ENCODE results near the gene KRTAP1-5. TPM values are rescaled to one million over a fixed set of nuclear protein-coding genes. Genes with fewer than 3 reads are reported as not detected.

Gene KRTAP1-5
- polyA plus RNA-seq, 1 of the 3 experiments (the other 2 are of a cell fraction), result not detected

GRCh38 chr17:41029633-41030245 lies 2.7 kb upstream of the KRTAP1-5 start, which contains the start of gene KRTAP1-4:
TSS of gene KRTAP1-4 (minus strand) at chr17:41030195. CDS start at chr17:41030078, 117 bp downstream.
- Histone ChIP-seq H3K27me3 (ENCODE audit: insufficient read depth) (peaks cover 48% of the 10 kb centered on the region), H3K4me2 (no peak within 1 kb of the TSS), H3K79me2 (ENCODE audit: insufficient read depth) (no peaks in the 10 kb centered on the region), H3K4me1 (ENCODE audit: control insufficient read depth in 1 of 2, insufficient read depth in 2 of 2, low read depth in 1 of 2, low read length in 1 of 2) (no peaks in the 10 kb centered on the region), H3F3A (replicated peaks; ENCODE audit: insufficient read depth) (no peaks in the 10 kb centered on the region), H3K9ac (no peak within 1 kb of the TSS), H2AFZ (ENCODE audit: low read depth) (no peak within 1 kb of the TSS), H3K4me3 (ENCODE audit: low read depth in 2 of 2, low read length in 1 of 2) (no peak within 1 kb of the TSS), H3K9me2 (no peaks in the 10 kb centered on the region), H3K36me3 (replicated peaks in 1 of 2; ENCODE audit: control insufficient read depth in 1 of 2, insufficient read depth in 2 of 2, low read length in 1 of 2) (no peaks in the 10 kb centered on the region), H4K20me1 (ENCODE audit: insufficient read depth) (no peaks in the 10 kb centered on the region), H3K27ac (ENCODE audit: low read depth in 2 of 2, low read length in 1 of 2) (no peak within 1 kb of the TSS), H3K9me3 (no peaks in the 10 kb centered on the region)
- ChIA-PET POLR2A (no interaction called here), CTCF (interaction anchor here (0.8 to 1.6 kb wide), 2 partner anchors 227 to 299 kb away, joined by 3 to 4 read pairs; no protein-coding TSS in a partner anchor)
- WGBS (ENCODE audit: low lambda C conversion rate), result 5% methylated on average over 7 of the region's 12 CpGs
- no peak for DNase-seq
- no peak for TF ChIP-seq YY1 (IDR thresholded peaks at IDR 0.05; ENCODE audit: low read depth)
- no peak for TF ChIP-seq NRF1 (IDR thresholded peaks at IDR 0.05; ENCODE audit: low read depth, low read length)
- no peak for TF ChIP-seq TCF12 (IDR thresholded peaks at IDR 0.05)
- no peak for TF ChIP-seq TEAD4 (IDR thresholded peaks at IDR 0.05; ENCODE audit: borderline replicate concordance, insufficient read depth)
- TF ChIP-seq JUND (IDR thresholded peaks at IDR 0.05), result no peak
- no peak for TF ChIP-seq TAF1 (IDR thresholded peaks at IDR 0.05; ENCODE audit: borderline replicate concordance, low read depth, low read length)
- TF ChIP-seq POLR2AphosphoS5 (IDR thresholded peaks at IDR 0.05; ENCODE audit: low read depth, low read length), result no peak
- no peak for TF ChIP-seq FOXJ3 (CRISPR knock-in tag; IDR thresholded peaks at IDR 0.05)
- no peak for TF ChIP-seq FOSL2 (IDR thresholded peaks at IDR 0.05; ENCODE audit: borderline replicate concordance, low read depth)
- TF ChIP-seq, protein P1, sequence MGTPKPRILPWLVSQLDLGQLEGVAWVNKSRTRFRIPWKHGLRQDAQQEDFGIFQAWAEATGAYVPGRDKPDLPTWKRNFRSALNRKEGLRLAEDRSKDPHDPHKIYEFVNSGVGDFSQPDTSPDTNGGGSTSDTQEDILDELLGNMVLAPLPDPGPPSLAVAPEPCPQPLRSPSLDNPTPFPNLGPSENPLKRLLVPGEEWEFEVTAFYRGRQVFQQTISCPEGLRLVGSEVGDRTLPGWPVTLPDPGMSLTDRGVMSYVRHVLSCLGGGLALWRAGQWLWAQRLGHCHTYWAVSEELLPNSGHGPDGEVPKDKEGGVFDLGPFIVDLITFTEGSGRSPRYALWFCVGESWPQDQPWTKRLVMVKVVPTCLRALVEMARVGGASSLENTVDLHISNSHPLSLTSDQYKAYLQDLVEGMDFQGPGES (IDR thresholded peaks at IDR 0.05; ENCODE audit: low read depth, low read length), result no peak

GRCh38 chr17:41024697-41025096 lies 2.3 kb downstream of the KRTAP1-5 start:
- H3K9ac ChIP-seq, result no peak overlapping the region
- TF ChIP-seq SIN3A (IDR thresholded peaks at IDR 0.05; ENCODE audit: borderline replicate concordance, low read depth, low read length) (no peak), RFX5 (IDR thresholded peaks at IDR 0.05; ENCODE audit: low read length) (no peak), GABPA (IDR thresholded peaks at IDR 0.05; ENCODE audit: low read depth) (no peak), MXI1 (IDR thresholded peaks at IDR 0.05; ENCODE audit: low read depth, low read length) (no peak), CHD2 (IDR thresholded peaks at IDR 0.05; ENCODE audit: low read length, partially characterized antibody) (no peak), NRF1 (IDR thresholded peaks at IDR 0.05; ENCODE audit: low read depth, low read length) (no peak), REST (IDR thresholded peaks at IDR 0.05; ENCODE audit: low read depth, low read length) (no peak), POLR2AphosphoS5 (IDR thresholded peaks at IDR 0.05; ENCODE audit: low read depth, low read length) (no peak), RCOR1 (IDR thresholded peaks at IDR 0.05; ENCODE audit: low read length) (no peak), EZH2phosphoT487 (IDR thresholded peaks at IDR 0.05; ENCODE audit: borderline replicate concordance, low read depth) (no peak), PBX3 (IDR thresholded peaks at IDR 0.05) (no peak), NFIC (IDR thresholded peaks at IDR 0.05; ENCODE audit: borderline replicate concordance) (no peak), RAD21 (IDR thresholded peaks at IDR 0.05; ENCODE audit: low read length) (no peak), SMC3 (IDR thresholded peaks at IDR 0.05; ENCODE audit: low read depth, low read length) (no peak), RXRA (IDR thresholded peaks at IDR 0.05; ENCODE audit: borderline replicate concordance, low read depth) (no peak), JUND (IDR thresholded peaks at IDR 0.05) (no peak)
- TF ChIP-seq, protein P2, sequence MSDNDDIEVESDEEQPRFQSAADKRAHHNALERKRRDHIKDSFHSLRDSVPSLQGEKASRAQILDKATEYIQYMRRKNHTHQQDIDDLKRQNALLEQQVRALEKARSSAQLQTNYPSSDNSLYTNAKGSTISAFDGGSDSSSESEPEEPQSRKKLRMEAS (IDR thresholded peaks at IDR 0.05; ENCODE audit: low read depth), result no peak
- no peak for DNase-seq
- no peaks in the 10 kb centered on the region for H3K36me3 ChIP-seq (replicated peaks in 1 of 2; ENCODE audit: control insufficient read depth in 1 of 2, insufficient read depth in 2 of 2, low read length in 1 of 2)
- H3K27me3 ChIP-seq (ENCODE audit: insufficient read depth), result peaks cover 39% of the 10 kb centered on the region; the same call in 1 of the 2 replicates
- no peak overlapping the region for H3K4me3 ChIP-seq (ENCODE audit: low read depth in 2 of 2, low read length in 1 of 2)
- H3F3A ChIP-seq (replicated peaks; ENCODE audit: insufficient read depth), result no peaks in the 10 kb centered on the region
- H3K4me2 ChIP-seq, result no peak overlapping the region
- H3K4me1 ChIP-seq (ENCODE audit: control insufficient read depth in 1 of 2, insufficient read depth in 2 of 2, low read depth in 1 of 2, low read length in 1 of 2), result no peaks in the 10 kb centered on the region
- no peaks in the 10 kb centered on the region for H4K20me1 ChIP-seq (ENCODE audit: insufficient read depth)
- H2AFZ ChIP-seq (ENCODE audit: low read depth), result no peak overlapping the region
- ChIA-PET POLR2A (no interaction called here), CTCF (no interaction called here)
- no peaks in the 10 kb centered on the region for H3K79me2 ChIP-seq (ENCODE audit: insufficient read depth)
- WGBS (ENCODE audit: low lambda C conversion rate), result 7% methylated on average over 3 of the region's 3 CpGs
- H3K27ac ChIP-seq (ENCODE audit: low read depth in 2 of 2, low read length in 1 of 2), result no peak overlapping the region
- no peaks in the 10 kb centered on the region for H3K9me3 ChIP-seq
- no peaks in the 10 kb centered on the region for H3K9me2 ChIP-seq

Data from SK-N-SH (cell line).